Astrocyte (in vitro differentiated cells and primary cell): ENCODE results near the gene COL12A1. TPM values are rescaled to one million over a fixed set of nuclear protein-coding genes. Genes with fewer than 3 reads are reported as not detected.

Experiments
- DNase-seq: peaks from one replicate; pipeline ENCODE4 v3.0.0-alpha.2; 2010; ENCODE audit warnings: low read depth
- FAIRE-seq: peaks from 2 replicates; lab custom pipeline; 2011; peaks lifted over from hg19 to GRCh38; lab: Jason Lieb, UNC
- H2AFZ ChIP-seq: 2 replicates; pipeline ENCODE4 v1.6.0; 2012; ENCODE audit warnings: low read depth, low read length, inconsistent platforms
- H3K27ac ChIP-seq: 2 replicates; pipeline ENCODE4 v1.5.1; 2011; ENCODE audit warnings: low read depth, low read length, inconsistent platforms
- H3K27me3 ChIP-seq: 2 replicates; pipeline ENCODE4 v1.6.0; 2011; ENCODE audit warnings: low read length, inconsistent platforms; ENCODE audit not compliant: insufficient read depth
- H3K36me3 ChIP-seq: 2 replicates; pipeline ENCODE4 v1.5.1; 2011; ENCODE audit warnings: low read length, inconsistent platforms; ENCODE audit not compliant: insufficient read depth
- H3K4me1 ChIP-seq: 2 replicates; pipeline ENCODE4 v1.5.1; 2011; ENCODE audit warnings: low read length, inconsistent platforms; ENCODE audit not compliant: insufficient read depth
- H3K4me2 ChIP-seq: 2 replicates; pipeline ENCODE4 v1.6.0; 2012; ENCODE audit warnings: low read length, inconsistent platforms
- H3K4me3 ChIP-seq: 2 replicates; pipeline ENCODE4 v1.5.1; 2011; ENCODE audit warnings: low read depth, mild to moderate bottlenecking, low read length, inconsistent platforms; ENCODE audit not compliant: insufficient read depth
- H3K79me2 ChIP-seq: 2 replicates; pipeline ENCODE4 v1.6.0; 2012; ENCODE audit warnings: mild to moderate bottlenecking, low read length, inconsistent platforms; ENCODE audit not compliant: insufficient read depth
- H3K9ac ChIP-seq: 2 replicates; pipeline ENCODE4 v1.6.0; 2012; ENCODE audit warnings: mild to moderate bottlenecking, low read length, inconsistent platforms
- H3K9me3 ChIP-seq: 2 replicates; pipeline ENCODE4 v1.5.1; 2012; ENCODE audit warnings: low read depth, mild to moderate bottlenecking, low read length, inconsistent platforms; ENCODE audit not compliant: insufficient read depth
- H4K20me1 ChIP-seq: 2 replicates; pipeline ENCODE4 v1.6.0; 2012; ENCODE audit warnings: low read length, inconsistent platforms; ENCODE audit not compliant: insufficient read depth
- H3K27ac Mint-ChIP-seq: one replicate; pipeline ENCODE4 v1.8.0; 2021; ENCODE audit warnings: mild to moderate bottlenecking, mixed read lengths; ENCODE audit not compliant: unreplicated experiment
- H3K27me3 Mint-ChIP-seq: one replicate; pipeline ENCODE4 v1.8.0; 2021; ENCODE audit warnings: low read depth, mixed read lengths; ENCODE audit not compliant: unreplicated experiment
- H3K36me3 Mint-ChIP-seq: one replicate; pipeline ENCODE4 v1.8.0; 2021; ENCODE audit warnings: low read depth, mixed read lengths; ENCODE audit not compliant: unreplicated experiment
- H3K4me1 Mint-ChIP-seq: one replicate; pipeline ENCODE4 v1.8.0; 2021; ENCODE audit warnings: low read depth, mixed read lengths; ENCODE audit not compliant: unreplicated experiment
- H3K4me3 Mint-ChIP-seq: one replicate; pipeline ENCODE4 v1.8.0; 2021; ENCODE audit warnings: mild to moderate bottlenecking, moderate library complexity, mixed read lengths; ENCODE audit not compliant: unreplicated experiment
- H3K9me3 Mint-ChIP-seq: one replicate; pipeline ENCODE4 v1.8.0; 2021; ENCODE audit warnings: mild to moderate bottlenecking, mixed read lengths; ENCODE audit not compliant: unreplicated experiment
- CTCF ChIP-seq: IDR thresholded peaks from 2 replicates; pipeline ENCODE4 v1.5.1; 2011; ENCODE audit warnings: low read depth, mild to moderate bottlenecking, inconsistent platforms, low read length, moderate library complexity; ENCODE audit not compliant: insufficient read depth
- EZH2 ChIP-seq: IDR thresholded peaks from 2 replicates; pipeline ENCODE4 v1.6.1; 2012; ENCODE audit warnings: mild to moderate bottlenecking, low read length, inconsistent platforms; ENCODE audit not compliant: insufficient read depth
- total RNA-seq: library from RNA; stranded (reverse); gene quantifications from 2 replicates; pipeline ENCODE4 v1.2.1, GENCODE V29; 2021

The COL12A1 gene
- total RNA-seq, 1 donor from 2014 or later, result 106 TPM

GRCh38 chr6:75213732-75214131 is 7.9 kb upstream of the COL12A1 start:
- H3K27ac Mint-ChIP-seq, result no peak overlapping the region
- H3K27me3 Mint-ChIP-seq, result peaks cover 1% of the 10 kb centered on the region

GRCh38 chr6:75213112-75213511 is 7.3 kb upstream of the COL12A1 start:
- H3K27me3 ChIP-seq, result peaks cover 2% of the 10 kb centered on the region
- TF ChIP-seq EZH2 (no peak), CTCF (no peak)
- no peaks in the 10 kb centered on the region for H3K79me2 ChIP-seq
- DNase-seq, result peak; percentile 27
- no peak overlapping the region for H2AFZ ChIP-seq
- H3K27me3 Mint-ChIP-seq, result peaks cover 4% of the 10 kb centered on the region
- FAIRE-seq, result no peak
- H3K4me2 ChIP-seq, result no peak overlapping the region
- H3K9ac ChIP-seq, result no peak overlapping the region
- no peaks in the 10 kb centered on the region for H4K20me1 ChIP-seq
- no peak overlapping the region for H3K27ac Mint-ChIP-seq
- no peak overlapping the region for H3K27ac ChIP-seq
- no peaks in the 10 kb centered on the region for H3K36me3 Mint-ChIP-seq
- H3K4me1 ChIP-seq, result peaks cover 13% of the 10 kb centered on the region
- no peak overlapping the region for H3K4me3 ChIP-seq
- H3K36me3 ChIP-seq, result no peaks in the 10 kb centered on the region
- no peaks in the 10 kb centered on the region for H3K9me3 ChIP-seq
- H3K4me1 Mint-ChIP-seq, result peaks cover 12% of the 10 kb centered on the region
- no peaks in the 10 kb centered on the region for H3K9me3 Mint-ChIP-seq
- H3K4me3 Mint-ChIP-seq, result no peak overlapping the region

More at GRCh38 chr6:75213732-75214131, 7.9 kb upstream of the COL12A1 start:
- Histone ChIP-seq H3K36me3 (no peaks in the 10 kb centered on the region), H3K9ac (no peak overlapping the region), H3K9me3 (no peaks in the 10 kb centered on the region), H4K20me1 (no peaks in the 10 kb centered on the region), H3K4me1 (peaks cover 9% of the 10 kb centered on the region), H3K27me3 (peaks cover 2% of the 10 kb centered on the region), H3K79me2 (no peaks in the 10 kb centered on the region), H3K4me2 (no peak overlapping the region), H3K27ac (no peak overlapping the region), H2AFZ (no peak overlapping the region), H3K4me3 (no peak overlapping the region)
- FAIRE-seq, result no peak
- DNase-seq, result no peak
- Mint-ChIP-seq H3K4me3 (no peak overlapping the region), H3K36me3 (no peaks in the 10 kb centered on the region), H3K9me3 (no peaks in the 10 kb centered on the region), H3K4me1 (peaks cover 11% of the 10 kb centered on the region)
- no peak for TF ChIP-seq EZH2
- no peak for TF ChIP-seq CTCF

GRCh38 chr6:75211920-75212590 is 6.2 kb upstream of the COL12A1 start:
- no peaks in the 10 kb centered on the region for H3K36me3 ChIP-seq
- TF ChIP-seq EZH2, result no peak
- TF ChIP-seq CTCF, result no peak
- Mint-ChIP-seq H3K4me1 (peaks cover 12% of the 10 kb centered on the region), H3K36me3 (no peaks in the 10 kb centered on the region), H3K9me3 (no peaks in the 10 kb centered on the region), H3K4me3 (no peak overlapping the region), H3K27ac (no peak overlapping the region), H3K27me3 (peaks cover 11% of the 10 kb centered on the region)
- no peak overlapping the region for H3K27ac ChIP-seq
- no peak overlapping the region for H3K9ac ChIP-seq
- no peak for FAIRE-seq
- H2AFZ ChIP-seq, result no peak overlapping the region
- no peaks in the 10 kb centered on the region for H3K9me3 ChIP-seq
- no peak for DNase-seq
- H3K4me3 ChIP-seq, result no peak overlapping the region
- peaks cover 21% of the 10 kb centered on the region for H3K4me1 ChIP-seq
- H4K20me1 ChIP-seq, result no peaks in the 10 kb centered on the region
- H3K79me2 ChIP-seq, result no peaks in the 10 kb centered on the region
- peaks cover 5% of the 10 kb centered on the region for H3K27me3 ChIP-seq
- H3K4me2 ChIP-seq, result no peak overlapping the region
